ENCODE results near the gene WDR7. TPM values are rescaled to one million over a fixed set of nuclear protein-coding genes. Genes with fewer than 3 reads are reported as not detected.

The WDR7 gene
- total and polyA plus RNA-seq, 10 of the 15 experiments (the other 5 are each of a cell fraction or from before 2014, with no cell fraction given) = 2.8 to 16.5 (median 11.7) TPM

DNA sequence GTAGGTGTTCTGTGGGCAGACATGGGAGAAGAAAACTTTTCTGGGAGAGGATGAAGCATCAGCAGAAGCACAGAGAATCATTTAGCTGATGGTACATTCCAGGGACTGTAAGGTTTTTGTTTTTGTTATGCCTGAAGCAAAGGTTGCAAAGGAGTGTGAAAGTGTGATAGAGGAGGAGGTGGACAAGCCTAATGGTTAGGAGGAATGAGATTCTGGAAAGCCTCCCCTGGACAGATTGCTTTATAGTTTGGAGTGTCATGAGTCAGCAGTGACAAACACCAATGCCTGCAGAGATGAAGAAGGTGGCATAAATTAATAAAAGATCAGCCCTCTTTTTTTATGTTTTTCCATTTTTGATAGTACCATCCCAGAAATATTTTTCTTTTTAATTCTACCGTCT, 324.1 kb downstream of the WDR7 start:
- ChIA-PET RAD21 (ENCODE audit: unreplicated experiment) (no interaction called here), CTCF (no interaction called here), SMC1A (ENCODE audit: uncharacterized antibody, unreplicated experiment) (no interaction called here), POLR2A (no interaction called here)
- Histone ChIP-seq H4K20me1 (ENCODE audit: control insufficient read depth, insufficient read depth) (no peaks in the 10 kb centered on the region), H3K9me3 (replicated peaks; ENCODE audit: control insufficient read depth, insufficient read depth, low read length) (no peaks in the 10 kb centered on the region), H3K4me3 (no peak overlapping the region), H3K4me1 (ENCODE audit: control insufficient read depth, insufficient read depth, low read length) (no peaks in the 10 kb centered on the region), H3K27me3 (replicated peaks in 1 of 2; ENCODE audit: control insufficient read depth in 2 of 2, insufficient read depth in 2 of 2, low read length in 1 of 2) (no peaks in the 10 kb centered on the region), H2AFZ (ENCODE audit: control insufficient read depth, low read depth, low read length) (no peak overlapping the region), H3K9ac (ENCODE audit: control insufficient read depth, insufficient read depth, low read length) (no peak overlapping the region), H3K36me3 (ENCODE audit: control insufficient read depth in 2 of 2, insufficient read depth in 2 of 2, low read length in 1 of 2) (no peaks in the 10 kb centered on the region; a peak in 1 of 4 replicates), H3K27ac (ENCODE audit: control insufficient read depth, insufficient read depth) (no peak overlapping the region), H3K79me2 (ENCODE audit: control insufficient read depth, insufficient read depth, low read length) (no peaks in the 10 kb centered on the region), H3K4me2 (ENCODE audit: control insufficient read depth, insufficient read depth) (no peak overlapping the region)
- DNase-seq (ENCODE audit: low read depth, low spot score) (no peak), FAIRE-seq (no peak), ATAC-seq (no peak)
- BruUV-seq (replicated peaks) = no TSS peak
- in situ Hi-C loops (cut with MboI) = no loop called here
- intact Hi-C loops (cut with micrococcal nuclease; ENCODE audit: unreplicated experiment) = no loop called here
- WGBS (ENCODE audit: insufficient coverage, insufficient replicate concordance, low lambda C conversion rate, missing lambda C conversion rate) = 100% methylated on average over 1 of the region's 1 CpG
- TF ChIP-seq RELA (IDR thresholded peaks at IDR 0.05; ENCODE audit: borderline replicate concordance, partially characterized antibody) (no peak), BMI1 (IDR thresholded peaks at IDR 0.05; ENCODE audit: borderline replicate concordance) (no peak), MLLT1 (IDR thresholded peaks at IDR 0.05) (no peak), IRF3 (IDR thresholded peaks at IDR 0.05) (no peak), IRF5 (IDR thresholded peaks at IDR 0.05; ENCODE audit: borderline replicate concordance) (no peak), YBX1 (IDR thresholded peaks at IDR 0.05) (no peak), NR2F1 (conservative IDR thresholded peaks at IDR 0.05) (no peak), TCF7 (IDR thresholded peaks at IDR 0.05; ENCODE audit: borderline replicate concordance) (no peak), ZNF217 (IDR thresholded peaks at IDR 0.05) (no peak), USF2 (IDR thresholded peaks at IDR 0.05; ENCODE audit: borderline replicate concordance, low read depth, low read length) (no peak), NFXL1 (IDR thresholded peaks at IDR 0.05; ENCODE audit: borderline replicate concordance) (no peak), SPI1 (IDR thresholded peaks at IDR 0.05; ENCODE audit: borderline replicate concordance, insufficient read depth, low read depth, low read length) (no peak), POLR2AphosphoS2 (IDR thresholded peaks at IDR 0.05; ENCODE audit: low read depth, low read length) (no peak)
- TF ChIP-seq, protein P1, sequence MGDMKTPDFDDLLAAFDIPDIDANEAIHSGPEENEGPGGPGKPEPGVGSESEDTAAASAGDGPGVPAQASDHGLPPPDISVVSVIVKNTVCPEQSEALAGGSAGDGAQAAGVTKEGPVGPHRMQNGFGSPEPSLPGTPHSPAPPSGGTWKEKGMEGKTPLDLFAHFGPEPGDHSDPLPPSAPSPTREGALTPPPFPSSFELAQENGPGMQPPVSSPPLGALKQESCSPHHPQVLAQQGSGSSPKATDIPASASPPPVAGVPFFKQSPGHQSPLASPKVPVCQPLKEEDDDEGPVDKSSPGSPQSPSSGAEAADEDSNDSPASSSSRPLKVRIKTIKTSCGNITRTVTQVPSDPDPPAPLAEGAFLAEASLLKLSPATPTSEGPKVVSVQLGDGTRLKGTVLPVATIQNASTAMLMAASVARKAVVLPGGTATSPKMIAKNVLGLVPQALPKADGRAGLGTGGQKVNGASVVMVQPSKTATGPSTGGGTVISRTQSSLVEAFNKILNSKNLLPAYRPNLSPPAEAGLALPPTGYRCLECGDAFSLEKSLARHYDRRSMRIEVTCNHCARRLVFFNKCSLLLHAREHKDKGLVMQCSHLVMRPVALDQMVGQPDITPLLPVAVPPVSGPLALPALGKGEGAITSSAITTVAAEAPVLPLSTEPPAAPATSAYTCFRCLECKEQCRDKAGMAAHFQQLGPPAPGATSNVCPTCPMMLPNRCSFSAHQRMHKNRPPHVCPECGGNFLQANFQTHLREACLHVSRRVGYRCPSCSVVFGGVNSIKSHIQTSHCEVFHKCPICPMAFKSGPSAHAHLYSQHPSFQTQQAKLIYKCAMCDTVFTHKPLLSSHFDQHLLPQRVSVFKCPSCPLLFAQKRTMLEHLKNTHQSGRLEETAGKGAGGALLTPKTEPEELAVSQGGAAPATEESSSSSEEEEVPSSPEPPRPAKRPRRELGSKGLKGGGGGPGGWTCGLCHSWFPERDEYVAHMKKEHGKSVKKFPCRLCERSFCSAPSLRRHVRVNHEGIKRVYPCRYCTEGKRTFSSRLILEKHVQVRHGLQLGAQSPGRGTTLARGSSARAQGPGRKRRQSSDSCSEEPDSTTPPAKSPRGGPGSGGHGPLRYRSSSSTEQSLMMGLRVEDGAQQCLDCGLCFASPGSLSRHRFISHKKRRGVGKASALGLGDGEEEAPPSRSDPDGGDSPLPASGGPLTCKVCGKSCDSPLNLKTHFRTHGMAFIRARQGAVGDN (IDR thresholded peaks at IDR 0.05) = no peak
- TF ChIP-seq, protein P2, sequence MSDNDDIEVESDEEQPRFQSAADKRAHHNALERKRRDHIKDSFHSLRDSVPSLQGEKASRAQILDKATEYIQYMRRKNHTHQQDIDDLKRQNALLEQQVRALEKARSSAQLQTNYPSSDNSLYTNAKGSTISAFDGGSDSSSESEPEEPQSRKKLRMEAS (IDR thresholded peaks at IDR 0.05; ENCODE audit: low read depth, low read length) = no peak
